Effector memory CD4-positive, alpha-beta T cell (primary cell): Measurements from ENCODE around the gene PIP5K1B.

Source experiments
- DNase-seq, 3 donors: peaks; one replicate each; pipeline ENCODE4 v3.0.0-alpha.2; 2020
- H3K27ac ChIP-seq: 2 replicates; pipeline ENCODE4 v1.7.0; 2013; ENCODE audit warnings: mild to moderate bottlenecking, low read length, moderate library complexity; ENCODE audit not compliant: insufficient read depth, poor library complexity, severe bottlenecking
- H3K27me3 ChIP-seq: replicated peaks from 2 replicates; pipeline ENCODE4 v1.7.0; 2013; ENCODE audit warnings: mild to moderate bottlenecking, low read length; ENCODE audit not compliant: insufficient read depth, control insufficient read depth, poor library complexity, severe bottlenecking
- H3K36me3 ChIP-seq: 2 replicates; pipeline ENCODE4 v1.7.0; 2013; ENCODE audit warnings: mild to moderate bottlenecking, low read length, moderate library complexity; ENCODE audit not compliant: control insufficient read depth, insufficient read depth
- H3K4me1 ChIP-seq: 2 replicates; pipeline ENCODE4 v1.7.0; 2013; ENCODE audit warnings: low read length, mild to moderate bottlenecking; ENCODE audit not compliant: control insufficient read depth, insufficient read depth, poor library complexity, severe bottlenecking
- H3K4me3 ChIP-seq: 2 replicates; pipeline ENCODE4 v1.7.0; 2013; ENCODE audit warnings: low read length, low read depth, mild to moderate bottlenecking; ENCODE audit not compliant: insufficient read depth, poor library complexity, severe bottlenecking
- H3K9me3 ChIP-seq: 2 replicates; pipeline ENCODE4 v1.7.0; 2013; ENCODE audit warnings: mild to moderate bottlenecking, low read length, moderate library complexity; ENCODE audit not compliant: control insufficient read depth

Gene PIP5K1B

DNA sequence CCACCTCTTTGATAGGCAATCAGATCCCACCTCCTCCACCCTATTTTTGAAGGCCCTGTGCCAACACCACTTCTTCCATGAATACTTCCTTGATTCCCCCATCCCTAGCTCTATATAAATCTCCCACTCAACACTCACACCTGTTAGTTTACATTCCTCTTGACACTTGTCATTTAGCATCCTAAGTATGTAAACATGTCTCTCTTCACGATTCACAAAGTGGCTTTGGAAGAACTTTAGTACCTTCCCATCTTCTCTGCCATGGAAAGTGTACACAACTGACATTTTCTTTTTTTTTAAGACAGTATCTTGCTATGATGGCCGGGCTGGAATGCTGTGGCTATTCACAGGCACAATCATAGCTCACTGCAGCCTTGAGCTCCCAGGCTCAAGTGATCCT lies 329.0 kb downstream of the PIP5K1B start:
- H3K36me3 ChIP-seq, result no peaks in the 10 kb centered on the region
- H3K4me1 ChIP-seq, result peaks cover 5% of the 10 kb centered on the region
- H3K27me3 ChIP-seq, result no peaks in the 10 kb centered on the region
- H3K4me3 ChIP-seq, result no peak overlapping the region
- no peak for DNase-seq
- H3K27ac ChIP-seq, result no peak overlapping the region
- no peaks in the 10 kb centered on the region for H3K9me3 ChIP-seq

DNA sequence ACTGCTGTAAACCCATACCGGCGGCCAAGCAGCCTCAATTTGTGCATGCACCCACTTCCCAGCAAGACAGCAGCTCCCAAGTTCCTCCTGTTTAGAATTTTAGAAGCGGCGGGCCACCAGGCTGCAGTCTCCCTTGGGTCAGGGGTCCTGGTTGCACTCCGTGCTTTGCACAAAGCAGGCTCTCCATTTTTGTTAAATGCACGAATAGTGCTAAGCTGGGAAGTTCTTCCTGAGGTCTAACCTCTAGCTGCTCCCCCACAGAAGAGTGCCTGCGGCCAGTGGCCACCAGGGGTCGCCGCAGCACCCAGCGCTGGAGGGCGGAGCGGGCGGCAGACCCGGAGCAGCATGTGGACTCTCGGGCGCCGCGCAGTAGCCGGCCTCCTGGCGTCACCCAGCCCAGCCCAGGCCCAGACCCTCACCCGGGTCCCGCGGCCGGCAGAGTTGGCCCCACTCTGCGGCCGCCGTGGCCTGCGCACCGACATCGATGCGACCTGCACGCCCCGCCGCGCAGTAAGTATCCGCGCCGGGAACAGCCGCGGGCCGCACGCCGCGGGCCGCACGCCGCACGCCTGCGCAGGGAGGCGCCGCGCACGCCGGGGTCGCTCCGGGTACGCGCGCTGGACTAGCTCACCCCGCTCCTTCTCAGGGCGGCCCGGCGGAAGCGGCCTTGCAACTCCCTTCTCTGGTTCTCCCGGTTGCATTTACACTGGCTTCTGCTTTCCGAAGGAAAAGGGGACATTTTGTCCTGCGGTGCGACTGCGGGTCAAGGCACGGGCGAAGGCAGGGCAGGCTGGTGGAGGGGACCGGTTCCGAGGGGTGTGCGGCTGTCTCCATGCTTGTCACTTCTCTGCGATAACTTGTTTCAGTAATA lies 330.6 kb downstream of the PIP5K1B start, which contains the start of gene FXN:
FXN (plus strand) TSS at position 315 of the 871 bp plus-strand sequence; CDS start at position 346, 31 bp downstream.
- H3K36me3 ChIP-seq, result no peaks in the 10 kb centered on the region
- no peaks in the 10 kb centered on the region for H3K27me3 ChIP-seq
- no peaks in the 10 kb centered on the region for H3K9me3 ChIP-seq
- DNase-seq, result peak; percentile 51 to 68 (median 60)
- peak within 1 kb of the TSS; percentile 55 for H3K27ac ChIP-seq
- peaks cover 5% of the 10 kb centered on the region for H3K4me1 ChIP-seq
- H3K4me3 ChIP-seq, result peak within 1 kb of the TSS; percentile 62

DNA sequence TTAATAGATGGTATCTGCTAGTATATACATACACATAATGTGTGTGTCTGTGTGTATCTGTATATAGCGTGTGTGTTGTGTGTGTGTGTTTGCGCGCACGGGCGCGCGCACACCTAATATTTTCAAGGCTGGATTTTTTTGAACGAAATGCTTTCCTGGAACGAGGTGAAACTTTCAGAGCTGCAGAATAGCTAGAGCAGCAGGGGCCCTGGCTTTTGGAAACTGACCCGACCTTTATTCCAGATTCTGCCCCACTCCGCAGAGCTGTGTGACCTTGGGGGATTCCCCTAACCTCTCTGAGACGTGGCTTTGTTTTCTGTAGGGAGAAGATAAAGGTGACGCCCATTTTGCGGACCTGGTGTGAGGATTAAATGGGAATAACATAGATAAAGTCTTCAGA lies 331.3 kb downstream of the PIP5K1B start:
- H3K4me3 ChIP-seq, result peak overlapping the region; percentile 62
- no peaks in the 10 kb centered on the region for H3K9me3 ChIP-seq
- H3K27me3 ChIP-seq, result no peaks in the 10 kb centered on the region
- no peaks in the 10 kb centered on the region for H3K36me3 ChIP-seq
- peak overlapping the region; percentile 55 for H3K27ac ChIP-seq
- H3K4me1 ChIP-seq, result peaks cover 5% of the 10 kb centered on the region
- peak in 1 of 3 donors; percentile 3 for DNase-seq

DNA sequence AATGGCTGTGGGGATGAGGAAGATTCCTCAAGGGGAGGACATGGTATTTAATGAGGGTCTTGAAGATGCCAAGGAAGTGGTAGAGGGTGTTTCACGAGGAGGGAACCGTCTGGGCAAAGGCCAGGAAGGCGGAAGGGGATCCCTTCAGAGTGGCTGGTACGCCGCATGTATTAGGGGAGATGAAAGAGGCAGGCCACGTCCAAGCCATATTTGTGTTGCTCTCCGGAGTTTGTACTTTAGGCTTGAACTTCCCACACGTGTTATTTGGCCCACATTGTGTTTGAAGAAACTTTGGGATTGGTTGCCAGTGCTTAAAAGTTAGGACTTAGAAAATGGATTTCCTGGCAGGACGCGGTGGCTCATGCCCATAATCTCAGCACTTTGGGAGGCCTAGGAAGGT lies 331.8 kb downstream of the PIP5K1B start:
- Histone ChIP-seq H3K27me3 (no peaks in the 10 kb centered on the region), H3K27ac (peak overlapping the region; percentile 55), H3K4me3 (peak overlapping the region; percentile 62)

DNA sequence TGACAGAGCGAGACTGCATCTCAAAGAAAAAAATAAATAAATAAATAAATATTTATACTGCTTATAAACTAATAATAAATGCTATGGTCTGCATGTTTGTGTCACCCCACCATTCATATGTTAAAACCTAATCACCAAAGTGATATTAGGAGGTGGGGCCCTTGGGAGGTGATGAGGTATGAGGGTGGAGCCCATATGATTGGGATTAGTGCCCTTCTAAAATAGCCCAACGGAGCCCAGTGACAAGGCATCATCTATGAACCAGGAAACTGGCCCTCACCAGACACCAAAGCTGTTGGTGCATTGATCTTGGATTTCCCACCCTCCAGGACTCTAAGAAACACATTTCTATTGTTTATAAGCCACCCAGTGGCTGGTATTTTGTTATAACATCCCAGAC lies 335.6 kb downstream of the PIP5K1B start:
- H3K4me3 ChIP-seq, result no peak overlapping the region
- no peaks in the 10 kb centered on the region for H3K9me3 ChIP-seq
- no peak overlapping the region for H3K27ac ChIP-seq
- peaks cover 13% of the 10 kb centered on the region for H3K4me1 ChIP-seq
- no peaks in the 10 kb centered on the region for H3K27me3 ChIP-seq
- DNase-seq, result no peak
- H3K36me3 ChIP-seq, result no peaks in the 10 kb centered on the region

More for the DNA sequence above, 331.8 kb downstream of the PIP5K1B start:
- Histone ChIP-seq H3K9me3 (no peaks in the 10 kb centered on the region), H3K36me3 (no peaks in the 10 kb centered on the region), H3K4me1 (peaks cover 5% of the 10 kb centered on the region)
- DNase-seq, result no peak

DNA sequence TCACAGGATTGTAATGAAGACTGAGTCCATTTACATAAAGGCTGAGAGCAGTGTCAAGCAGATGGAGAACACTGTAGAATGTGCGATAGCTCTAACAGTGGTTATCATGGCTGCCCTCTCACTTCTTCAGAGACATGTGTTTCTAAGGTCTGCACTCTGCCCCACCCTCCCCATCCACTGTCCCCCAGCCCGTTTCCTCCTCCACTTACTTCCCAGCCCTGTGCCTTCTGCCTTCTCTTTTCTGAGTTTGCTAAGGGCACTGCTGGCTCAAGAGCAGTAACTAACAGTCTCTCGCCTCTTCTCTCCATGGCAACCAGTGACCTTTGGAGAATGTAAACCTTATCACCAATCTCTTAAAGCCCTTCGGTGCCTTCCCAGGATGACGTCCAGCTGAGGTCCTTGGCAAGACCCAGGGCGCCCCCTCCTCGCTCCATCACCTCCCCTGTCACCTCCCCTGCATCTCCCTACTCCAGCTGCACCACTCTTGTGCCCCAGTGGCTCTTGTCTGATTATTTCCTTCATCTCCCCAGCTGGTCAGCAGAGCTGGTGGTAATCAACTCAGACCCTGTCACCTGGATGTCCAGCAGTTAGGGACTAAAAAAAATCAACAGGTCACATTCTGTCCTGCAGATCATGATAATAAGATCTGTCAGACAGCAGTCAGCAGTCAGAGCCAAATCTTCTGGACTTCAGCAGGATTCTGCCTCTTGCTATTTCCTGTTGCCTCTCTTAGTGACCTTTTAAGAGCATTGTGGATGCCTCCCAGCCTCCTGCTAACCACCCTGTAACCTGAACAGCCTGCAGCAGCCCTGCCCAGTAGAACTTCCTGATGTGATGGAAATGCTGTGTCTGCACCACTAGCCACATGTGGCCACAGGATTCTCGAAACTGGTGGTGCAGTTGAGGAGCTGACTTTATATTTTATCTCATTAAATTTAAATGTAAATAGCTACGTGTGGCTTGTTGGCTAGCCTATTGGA lies 339.5 kb downstream of the PIP5K1B start:
- peaks cover 8% of the 10 kb centered on the region for H3K4me1 ChIP-seq
- H3K27me3 ChIP-seq, result no peaks in the 10 kb centered on the region
- H3K27ac ChIP-seq, result no peak overlapping the region
- H3K4me3 ChIP-seq, result no peak overlapping the region
- DNase-seq, result no peak
- no peaks in the 10 kb centered on the region for H3K9me3 ChIP-seq
- H3K36me3 ChIP-seq, result peaks cover 24% of the 10 kb centered on the region

DNA sequence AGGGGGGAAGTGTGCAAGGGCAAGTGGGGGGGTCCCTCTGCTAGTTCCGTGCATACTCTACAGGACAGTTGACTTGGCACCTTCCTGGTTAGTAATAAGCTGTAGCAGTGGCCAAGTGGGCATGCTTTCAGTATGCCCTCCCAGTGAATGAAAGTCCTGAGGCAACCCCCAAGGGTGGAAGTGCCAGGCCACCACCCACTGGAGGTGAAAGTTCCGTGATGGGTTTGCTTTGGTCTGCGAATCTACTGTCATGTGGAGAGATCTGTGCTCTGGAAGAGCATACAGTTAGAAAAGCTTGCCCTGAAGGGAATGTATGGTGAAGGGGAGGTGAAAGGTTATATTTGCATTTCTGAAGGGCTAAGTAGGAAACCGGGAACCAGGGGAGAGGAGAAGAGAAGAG lies 340.8 kb downstream of the PIP5K1B start:
- Histone ChIP-seq H3K36me3 (peaks cover 30% of the 10 kb centered on the region), H3K9me3 (no peaks in the 10 kb centered on the region), H3K4me1 (peaks cover 8% of the 10 kb centered on the region), H3K27me3 (no peaks in the 10 kb centered on the region), H3K27ac (no peak overlapping the region), H3K4me3 (no peak overlapping the region)
- DNase-seq, result no peak

DNA sequence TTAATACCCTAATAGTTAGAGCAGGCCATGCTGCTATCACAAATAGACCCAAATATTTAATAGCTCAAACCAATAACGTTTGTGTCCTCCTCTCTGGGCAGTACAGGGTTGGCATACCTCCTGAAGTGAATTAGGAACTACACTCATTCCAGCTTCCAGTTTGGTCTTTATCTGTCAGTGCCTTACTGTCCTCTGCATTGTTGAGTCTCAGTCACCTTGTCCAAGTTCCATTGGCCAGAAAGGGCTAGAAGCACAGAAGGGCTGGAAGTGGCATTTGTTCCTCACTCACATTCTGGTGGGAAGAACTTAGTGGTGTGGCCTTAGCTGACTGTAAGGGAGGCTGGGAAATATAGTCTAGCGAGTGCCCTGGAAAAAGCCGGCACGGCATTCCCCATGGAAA lies 341.7 kb downstream of the PIP5K1B start:
- H3K36me3 ChIP-seq, result peaks cover 30% of the 10 kb centered on the region

DNA sequence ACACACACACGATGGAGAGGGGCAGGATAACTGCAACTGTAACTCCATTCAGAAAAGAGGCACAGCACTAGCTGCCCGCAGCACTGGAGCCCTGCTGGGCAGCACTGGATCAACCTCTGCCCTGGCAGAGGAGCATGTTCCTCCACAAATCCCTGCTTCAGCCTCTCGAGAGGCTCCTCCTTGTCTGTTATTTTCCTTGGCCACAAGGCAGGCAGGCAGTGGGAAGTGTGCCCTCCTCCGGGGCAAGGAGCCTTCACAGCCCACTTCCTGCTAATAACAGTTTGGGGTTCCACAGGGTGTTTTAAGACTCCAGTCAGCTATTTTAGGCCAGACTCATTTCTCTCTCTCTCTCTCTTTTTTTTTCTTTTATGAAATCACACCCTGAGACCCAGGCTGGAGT lies 342.3 kb downstream of the PIP5K1B start:
- peaks cover 8% of the 10 kb centered on the region for H3K4me1 ChIP-seq
- no peak overlapping the region for H3K4me3 ChIP-seq
- H3K27me3 ChIP-seq, result no peaks in the 10 kb centered on the region
- no peak overlapping the region for H3K27ac ChIP-seq
- no peak for DNase-seq
- H3K36me3 ChIP-seq, result peaks cover 30% of the 10 kb centered on the region
- no peaks in the 10 kb centered on the region for H3K9me3 ChIP-seq

More for the DNA sequence above, 341.7 kb downstream of the PIP5K1B start:
- DNase-seq, result no peak
- no peak overlapping the region for H3K4me3 ChIP-seq
- H3K27ac ChIP-seq, result no peak overlapping the region
- H3K27me3 ChIP-seq, result no peaks in the 10 kb centered on the region
- H3K4me1 ChIP-seq, result peaks cover 8% of the 10 kb centered on the region
- H3K9me3 ChIP-seq, result no peaks in the 10 kb centered on the region
